Measurements from ENCODE around the gene LYPLAL1.
A peak's percentile ranks its signal among the peaks of the same experiment; 100 is the strongest.

LYPLAL1 gene

DNA sequence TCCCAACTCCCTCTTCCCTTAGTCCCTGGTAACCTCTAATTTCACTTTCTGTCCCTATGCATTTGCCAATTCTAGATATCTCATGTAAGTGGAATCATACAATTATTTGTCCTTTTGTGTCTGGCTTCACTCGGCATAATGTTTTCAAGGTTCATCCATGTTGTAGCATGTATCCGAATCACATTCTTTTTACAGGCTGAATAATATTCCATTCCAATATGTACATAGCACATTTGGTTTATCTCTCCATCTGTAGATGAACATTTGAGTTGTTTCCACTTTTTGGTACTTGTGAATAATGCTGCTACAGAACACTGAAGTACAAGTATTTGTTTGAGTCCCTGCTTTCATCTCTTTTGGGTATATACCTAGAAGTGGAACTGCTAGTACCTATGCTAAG, 857 bp upstream of the LYPLAL1 start:
- Histone ChIP-seq H3K4me3 (IDR thresholded peaks at IDR 0.05; ENCODE audit: insufficient read depth, low read depth, low read length) (no peak overlapping the region), H3K27me3 (ENCODE audit: insufficient read depth, low read depth) (no peaks in the 10 kb centered on the region), H4K20me1 (ENCODE audit: insufficient read depth) (no peaks in the 10 kb centered on the region), H3K4me2 (peak overlapping the region; percentile 88; the same call in 1 of the 2 replicates), H3K36me3 (ENCODE audit: insufficient read depth) (no peaks in the 10 kb centered on the region), H3K9ac (no peak overlapping the region), H3K27ac (no peak overlapping the region), H3K79me2 (ENCODE audit: insufficient read depth, low read depth) (peaks cover 19% of the 10 kb centered on the region), H3K4me1 (ENCODE audit: low read depth, poor library complexity, severe bottlenecking) (peaks cover 20% of the 10 kb centered on the region), H2AFZ (ENCODE audit: low read depth) (peak overlapping the region; percentile 88)
- TF ChIP-seq CTCF (conservative IDR thresholded peaks at IDR 0.05; ENCODE audit: low read depth, low read length), result no peak

- H3K79me2 ChIP-seq (ENCODE audit: insufficient read depth, low read depth), result peaks cover 19% of the 10 kb centered on the region
- TF ChIP-seq CTCF (conservative IDR thresholded peaks at IDR 0.05; ENCODE audit: low read depth, low read length), result no peak
- peak overlapping the region; percentile 88 for H3K4me2 ChIP-seq
- no peaks in the 10 kb centered on the region for H4K20me1 ChIP-seq (ENCODE audit: insufficient read depth)
- peak overlapping the region; percentile 71 for H3K27ac ChIP-seq
- H3K4me1 ChIP-seq (ENCODE audit: low read depth, poor library complexity, severe bottlenecking), result peaks cover 20% of the 10 kb centered on the region
- H3K4me3 ChIP-seq (IDR thresholded peaks at IDR 0.05; ENCODE audit: insufficient read depth, low read depth, low read length), result no peak overlapping the region
- peak overlapping the region; percentile 88 for H2AFZ ChIP-seq (ENCODE audit: low read depth)
- no peaks in the 10 kb centered on the region for H3K36me3 ChIP-seq (ENCODE audit: insufficient read depth)
- peak overlapping the region; percentile 82; the same call in 1 of the 2 replicates for H3K9ac ChIP-seq
- H3K27me3 ChIP-seq (ENCODE audit: insufficient read depth, low read depth), result no peaks in the 10 kb centered on the region
These were observed 282 bp upstream of the LYPLAL1 start for GRCh38 chr1:219173434-219173757.

GRCh38 chr1:219174460-219175211, 958 bp downstream of the LYPLAL1 start:
- TF ChIP-seq CTCF (conservative IDR thresholded peaks at IDR 0.05; ENCODE audit: low read depth, low read length), result no peak
- H3K79me2 ChIP-seq (ENCODE audit: insufficient read depth, low read depth), result peaks cover 19% of the 10 kb centered on the region

DNA sequence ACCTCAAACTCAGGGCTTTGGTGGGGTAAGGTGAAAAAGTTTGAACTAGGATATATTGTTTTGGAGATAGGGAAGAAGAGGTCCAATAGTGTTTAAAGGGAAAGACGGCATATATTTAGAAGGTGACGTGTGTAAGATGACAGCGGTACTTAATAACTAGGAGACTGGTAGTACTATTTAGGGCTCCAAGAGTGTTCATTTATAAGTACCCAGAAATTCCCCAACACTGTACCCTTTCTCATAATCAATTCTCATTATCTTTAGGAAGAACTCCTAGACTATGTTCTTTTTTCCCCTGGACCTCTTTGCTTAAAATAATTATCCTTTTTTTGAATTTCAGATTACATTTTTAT, 1.5 kb downstream of the LYPLAL1 start:
- no peak overlapping the region for H2AFZ ChIP-seq (ENCODE audit: low read depth)
- H4K20me1 ChIP-seq (ENCODE audit: insufficient read depth), result no peaks in the 10 kb centered on the region
- peak overlapping the region; percentile 97 for H3K4me2 ChIP-seq
- H3K9ac ChIP-seq, result no peak overlapping the region; the same call in 1 of the 2 replicates
- H3K36me3 ChIP-seq (ENCODE audit: insufficient read depth), result no peaks in the 10 kb centered on the region; the same call in 1 of the 2 replicates
- peaks cover 19% of the 10 kb centered on the region for H3K79me2 ChIP-seq (ENCODE audit: insufficient read depth, low read depth)
- no peak for TF ChIP-seq CTCF (conservative IDR thresholded peaks at IDR 0.05; ENCODE audit: low read depth, low read length)
- peaks cover 20% of the 10 kb centered on the region for H3K4me1 ChIP-seq (ENCODE audit: low read depth, poor library complexity, severe bottlenecking)
- H3K27me3 ChIP-seq (ENCODE audit: insufficient read depth, low read depth), result no peaks in the 10 kb centered on the region
- no peak overlapping the region for H3K4me3 ChIP-seq (IDR thresholded peaks at IDR 0.05; ENCODE audit: insufficient read depth, low read depth, low read length)
- H3K27ac ChIP-seq, result no peak overlapping the region

More at GRCh38 chr1:219174460-219175211, 958 bp downstream of the LYPLAL1 start:
- no peak overlapping the region for H3K4me3 ChIP-seq (IDR thresholded peaks at IDR 0.05; ENCODE audit: insufficient read depth, low read depth, low read length)
- H3K36me3 ChIP-seq (ENCODE audit: insufficient read depth), result no peaks in the 10 kb centered on the region; the same call in 1 of the 2 replicates
- H2AFZ ChIP-seq (ENCODE audit: low read depth), result peak overlapping the region; percentile 88
- peak overlapping the region; percentile 97 for H3K4me2 ChIP-seq
- no peaks in the 10 kb centered on the region for H4K20me1 ChIP-seq (ENCODE audit: insufficient read depth)
- H3K27me3 ChIP-seq (ENCODE audit: insufficient read depth, low read depth), result no peaks in the 10 kb centered on the region
- peaks cover 20% of the 10 kb centered on the region for H3K4me1 ChIP-seq (ENCODE audit: low read depth, poor library complexity, severe bottlenecking)
- peak overlapping the region; percentile 71 for H3K27ac ChIP-seq
- H3K9ac ChIP-seq, result peak overlapping the region; percentile 82

All from KMS-11 (cell line).